Fibroblast of lung (primary cell): Measurements from ENCODE around the gene PDLIM5.

Experiments
- CTCF ChIP-seq, 2 donors: IDR thresholded peaks in 1 of 2; conservative IDR thresholded peaks in 1 of 2; 1 replicate in 1 of 2; 2 replicates in 1 of 2; pipeline ENCODE4 v1.5.1; 2011 to 2012; ENCODE audit warnings: low read length in 2 of 2, control low read depth in 1 of 2, inconsistent platforms in 1 of 2, low read depth in 1 of 2, mild to moderate bottlenecking in 1 of 2
- EZH2 ChIP-seq: IDR thresholded peaks from 2 replicates; pipeline ENCODE4 v1.5.1; 2012; ENCODE audit warnings: low read length, control low read depth, mild to moderate bottlenecking; ENCODE audit errors: missing control alignments

- TF ChIP-seq CTCF (conservative IDR thresholded peaks at IDR 0.05 in 1 of 2, IDR thresholded peaks at IDR 0.05 in 1 of 2; ENCODE audit: low read depth in 1 of 2, low read length in 2 of 2) = no peak
- TF ChIP-seq EZH2 = no peak
Measured at GRCh38 chr4:94516067-94516466, 64.3 kb downstream of the PDLIM5 start.
